GM18951 (cell line): Measurements from ENCODE around the gene MAPK11.

Experiments
- POLR2A ChIP-seq: IDR thresholded peaks from 4 replicates; pipeline ENCODE4 v1.6.1; 2011; ENCODE audit warnings: mild to moderate bottlenecking; ENCODE audit not compliant: insufficient read length, insufficient read depth; ENCODE audit errors: extremely low read depth
- in situ Hi-C: fragments of 300-500 bp; cut with MboI; formaldehyde crosslinking; loops from one replicate; pipeline ENCODE4 v1.12.0; 2022; ENCODE audit warnings: low sequenced_read_pairs, mixed read lengths, inconsistent platforms; ENCODE audit not compliant: unreplicated experiment

MAPK11 gene

GRCh38 chr22:50281957-50282356 lies 11.8 kb upstream of the MAPK11 start:
- in situ Hi-C loops = no loop called here
- no peak for TF ChIP-seq POLR2A

- in situ Hi-C loops = no loop called here
- TF ChIP-seq POLR2A = no peak
Observed at GRCh38 chr22:50281384-50281760, 11.2 kb upstream of the MAPK11 start.

- no peak for TF ChIP-seq POLR2A
Observed at GRCh38 chr22:50280708-50281383, 10.7 kb upstream of the MAPK11 start.

GRCh38 chr22:50280022-50280707 lies 10.0 kb upstream of the MAPK11 start:
- in situ Hi-C loops = no loop called here
- peak; percentile 15 for TF ChIP-seq POLR2A

More at GRCh38 chr22:50280708-50281383, 10.7 kb upstream of the MAPK11 start:
- in situ Hi-C loops = no loop called here

GRCh38 chr22:50278956-50279619 lies 8.9 kb upstream of the MAPK11 start:
- TF ChIP-seq POLR2A = no peak
- in situ Hi-C loops = loop anchor here (10.0 kb wide), 1 partner anchor 226 kb away; the partner anchor contains the start of genes LMF2 and NCAPH2

- no peak for TF ChIP-seq POLR2A
- in situ Hi-C loops = loop anchor here (10.0 kb wide), 1 partner anchor 226 kb away; the partner anchor contains the start of genes LMF2 and NCAPH2
Observed at GRCh38 chr22:50278461-50278860, 8.3 kb upstream of the MAPK11 start.

GRCh38 chr22:50277761-50278160 lies 7.6 kb upstream of the MAPK11 start:
- in situ Hi-C loops = loop anchor here (10.0 kb wide), 1 partner anchor 227 kb away; the partner anchor contains the start of genes LMF2 and NCAPH2
- TF ChIP-seq POLR2A = no peak

- in situ Hi-C loops = loop anchor here (10.0 kb wide), 1 partner anchor 229 kb away; the partner anchor contains the start of genes LMF2 and NCAPH2
- no peak for TF ChIP-seq POLR2A
Observed at GRCh38 chr22:50276143-50276542, 6.0 kb upstream of the MAPK11 start.

- TF ChIP-seq POLR2A = no peak
- in situ Hi-C loops = loop anchor here (10.0 kb wide), 1 partner anchor 229 kb away; the partner anchor contains the start of genes LMF2 and NCAPH2
Observed at GRCh38 chr22:50275181-50276055, 5.2 kb upstream of the MAPK11 start.

GRCh38 chr22:50274771-50275170 lies 4.6 kb upstream of the MAPK11 start:
- no peak for TF ChIP-seq POLR2A
- in situ Hi-C loops = loop anchor here (5.0 to 10.0 kb wide), 2 partner anchors 53 to 230 kb away; partner anchors contain the start of genes DENND6B, LMF2 and NCAPH2

- in situ Hi-C loops = loop anchor here (5.0 to 10.0 kb wide), 2 partner anchors 53 to 230 kb away; partner anchors contain the start of genes DENND6B, LMF2 and NCAPH2
- TF ChIP-seq POLR2A = no peak
Observed at GRCh38 chr22:50274311-50274710, 4.1 kb upstream of the MAPK11 start.

- in situ Hi-C loops = loop anchor here (5.0 to 10.0 kb wide), 2 partner anchors 54 to 231 kb away; partner anchors contain the start of genes DENND6B, LMF2 and NCAPH2
Observed at GRCh38 chr22:50273781-50274180, 3.6 kb upstream of the MAPK11 start.

- in situ Hi-C loops = loop anchor here (5.0 to 10.0 kb wide), 2 partner anchors 54 to 231 kb away; partner anchors contain the start of genes DENND6B, LMF2 and NCAPH2
Observed at GRCh38 chr22:50273352-50273751, 3.2 kb upstream of the MAPK11 start.
